HG03139 (cell line): ENCODE data around the gene CACNA1D.

Source experiments
- ATAC-seq: cut with Tn5 transposase; IDR thresholded peaks from one replicate; pipeline ENCODE4 v1.9.1; 2021; ENCODE audit not compliant: unreplicated experiment

The CACNA1D gene

GRCh38 chr3:53818221-53819162, 324.1 kb downstream of the CACNA1D start:
- ATAC-seq, result no peak

GRCh38 chr3:53819163-53819868, 324.9 kb downstream of the CACNA1D start:
- ATAC-seq, result no peak

GRCh38 chr3:53820084-53820483, 325.7 kb downstream of the CACNA1D start:
- no peak for ATAC-seq

- ATAC-seq, result no peak
Measured at GRCh38 chr3:53820756-53821580, 326.6 kb downstream of the CACNA1D start.

GRCh38 chr3:53821631-53822121, 327.3 kb downstream of the CACNA1D start:
- ATAC-seq, result no peak

GRCh38 chr3:53822331-53822741, 327.9 kb downstream of the CACNA1D start:
- no peak for ATAC-seq

GRCh38 chr3:53823026-53823955, 328.9 kb downstream of the CACNA1D start:
- no peak for ATAC-seq

GRCh38 chr3:53823956-53824657, 329.7 kb downstream of the CACNA1D start:
- ATAC-seq, result no peak

GRCh38 chr3:53824795-53825194, 330.4 kb downstream of the CACNA1D start:
- ATAC-seq, result no peak

GRCh38 chr3:53826048-53826447, 331.6 kb downstream of the CACNA1D start:
- ATAC-seq, result no peak

GRCh38 chr3:53828581-53828980, 334.2 kb downstream of the CACNA1D start:
- ATAC-seq, result no peak

- ATAC-seq, result no peak
Measured at GRCh38 chr3:53829605-53830004, 335.2 kb downstream of the CACNA1D start.

GRCh38 chr3:53830944-53831343, 336.5 kb downstream of the CACNA1D start:
- ATAC-seq, result no peak

GRCh38 chr3:53833053-53833645, 338.7 kb downstream of the CACNA1D start:
- ATAC-seq, result no peak

- no peak for ATAC-seq
Measured at GRCh38 chr3:53833700-53834099, 339.3 kb downstream of the CACNA1D start.

GRCh38 chr3:53834429-53835095, 340.2 kb downstream of the CACNA1D start:
- no peak for ATAC-seq

- no peak for ATAC-seq
Measured at GRCh38 chr3:53835257-53835656, 340.8 kb downstream of the CACNA1D start.

GRCh38 chr3:53836084-53836872, 341.9 kb downstream of the CACNA1D start:
- ATAC-seq, result no peak
